HCT116 (cell line): ENCODE measurements around the gene DBN1. TPM values are rescaled to one million over a fixed set of nuclear protein-coding genes. Genes with fewer than 3 reads are reported as not detected.

Experiments used
- ATAC-seq: fragments of 200-7000 bp; cut with Tn5 transposase; 2 replicates; pipeline ENCODE4 v1.9.1; 2020; ENCODE audit warnings: mild to moderate bottlenecking, moderate library complexity
- BruUV-seq: library from RNA; stranded (reverse); fragments of 400-500 nt; replicated peaks from 2 replicates; lab custom pipeline; 2021; lab: Mats Ljungman, UMichigan
- CTCF ChIA-PET: fragments of 300-600 bp; sonication (Branson Sonifier 250); formaldehyde crosslinking; loops from one replicate; lab custom pipeline; 2021; ENCODE audit warnings: antibody characterized with exemption; lab: Charles Lee
- POLR2A ChIA-PET: fragments of 300-600, 350-600 bp; sonication (Branson Sonifier 250); formaldehyde crosslinking; loops from one replicate; lab custom pipeline; 2021; ENCODE audit warnings: antibody characterized with exemption; lab: Charles Lee
- RAD21 ChIA-PET, 2 experiments: fragments of 300-600 bp; sonication (Branson Sonifier 250); formaldehyde crosslinking; loops; one replicate each; lab custom pipeline; 2023; ENCODE audit warnings: low total read pairs in 2 of 2; ENCODE audit not compliant: uncharacterized antibody in 2 of 2, unreplicated experiment in 2 of 2, low non-redundant PET in 1 of 2; lab: Charles Lee
- DNase-seq: peaks from one replicate; pipeline ENCODE4 v3.0.0-alpha.2; 2010; ENCODE audit warnings: low read depth, low spot score
- H2AFZ ChIP-seq: fragments of 200-600 bp; shearing (Covaris generic), sonication (generic); 2 replicates; pipeline ENCODE4 v1.6.1; 2017; ENCODE audit warnings: low read depth, mixed run types, mixed read lengths, antibody characterized with exemption, low read length; ENCODE audit not compliant: poor library complexity, severe bottlenecking
- H3K27ac ChIP-seq: 2 replicates; pipeline ENCODE4 v1.5.1; 2012; ENCODE audit warnings: low read depth, low read length
- H3K27me3 ChIP-seq: fragments of 200-600 bp; sonication (generic); 2 replicates; pipeline ENCODE4 v1.6.1; 2016; ENCODE audit warnings: mixed run types, low read length, mixed read lengths; ENCODE audit not compliant: insufficient read depth
- H3K36me3 ChIP-seq, 2 experiments: fragments of 200-500 bp in 1 of 2; fragments of 200-600 bp in 1 of 2; sonication (Bioruptor generic) in 1 of 2; sonication (generic) in 1 of 2; 2 replicates each; pipeline versions ENCODE4 v1.5.1 to v1.6.1; 2014 to 2016; ENCODE audit warnings: low read length in 2 of 2, inconsistent platforms in 1 of 2, mixed read lengths in 1 of 2, mixed run types in 1 of 2; ENCODE audit not compliant: insufficient read depth in 2 of 2, control insufficient read depth in 1 of 2
- H3K4me1 ChIP-seq, 2 experiments: fragments of 200-600 bp in 1 of 2; sonication (generic) in 1 of 2; 2 replicates each; pipeline versions ENCODE4 v1.5.1 to v1.6.1; 2012 to 2017; ENCODE audit warnings: low read length in 2 of 2, inconsistent platforms in 1 of 2, mild to moderate bottlenecking in 1 of 2, mixed read lengths in 1 of 2, mixed run types in 1 of 2, moderate library complexity in 1 of 2; ENCODE audit not compliant: insufficient read depth in 2 of 2, control insufficient read depth in 1 of 2
- H3K4me2 ChIP-seq: fragments of 200-600 bp; sonication (generic); 2 replicates; pipeline ENCODE4 v1.6.1; 2017; ENCODE audit warnings: mixed run types, low read length, mixed read lengths
- H3K4me3 ChIP-seq, 2 experiments: fragments of 200-600 bp in 1 of 2; sonication (generic) in 1 of 2; replicated peaks in 1 of 2; 2 replicates each; pipeline ENCODE4 v1.5.1; 2011 to 2016; ENCODE audit warnings: low read length in 2 of 2, control low read depth in 1 of 2, low read depth in 1 of 2, mild to moderate bottlenecking in 1 of 2, mixed read lengths in 1 of 2, mixed run types in 1 of 2
- H3K79me2 ChIP-seq: fragments of 200-600 bp; sonication (generic); 2 replicates; pipeline ENCODE4 v1.6.1; 2017; ENCODE audit warnings: mild to moderate bottlenecking, mixed run types, low read length, moderate library complexity, mixed read lengths; ENCODE audit not compliant: insufficient read depth
- H3K9ac ChIP-seq: fragments of 200-600 bp; sonication (generic); 2 replicates; pipeline ENCODE4 v1.6.1; 2016; ENCODE audit warnings: low read length, mixed read lengths
- H3K9me2 ChIP-seq: fragments of 200-600 bp; sonication (generic), shearing (Covaris generic); 2 replicates; pipeline ENCODE4 v1.6.1; 2017; ENCODE audit warnings: mixed run types, mild to moderate bottlenecking, moderate library complexity; ENCODE audit not compliant: insufficient read depth
- H3K9me3 ChIP-seq, 2 experiments: fragments of 200-500 bp in 1 of 2; fragments of 200-600 bp in 1 of 2; sonication (Bioruptor generic) in 1 of 2; sonication (generic) in 1 of 2; 2 replicates each; pipeline ENCODE4 v1.6.1; 2014 to 2017; ENCODE audit warnings: low read length in 2 of 2, mixed read lengths in 2 of 2, inconsistent platforms in 1 of 2, low read depth in 1 of 2, mild to moderate bottlenecking in 1 of 2, mixed run types in 1 of 2, moderate library complexity in 1 of 2; ENCODE audit not compliant: control insufficient read depth in 1 of 2, insufficient read depth in 1 of 2
- H4K20me1 ChIP-seq: fragments of 200-600 bp; sonication (generic), shearing (Covaris generic); 2 replicates; pipeline ENCODE4 v1.6.1; 2017; ENCODE audit warnings: mixed run types, mild to moderate bottlenecking, moderate library complexity; ENCODE audit not compliant: insufficient read depth
- CBX3 ChIP-seq: IDR thresholded peaks from 2 replicates; pipeline ENCODE4 v1.6.1; 2012; ENCODE audit warnings: low read depth
- CEBPB ChIP-seq: IDR thresholded peaks from 2 replicates; pipeline ENCODE4 v1.6.1; 2012; ENCODE audit warnings: low read depth
- EGR1 ChIP-seq: IDR thresholded peaks from 2 replicates; pipeline ENCODE4 v1.6.1; 2012; ENCODE audit warnings: low read depth
- FOSL1 ChIP-seq: IDR thresholded peaks from 2 replicates; pipeline ENCODE4 v1.6.1; 2012; ENCODE audit warnings: low read depth
- JUND ChIP-seq: IDR thresholded peaks from 2 replicates; pipeline ENCODE4 v1.6.1; 2012
- POLR2A ChIP-seq: IDR thresholded peaks from 2 replicates; pipeline ENCODE4 v1.7.0; 2011; ENCODE audit warnings: borderline replicate concordance; ENCODE audit not compliant: insufficient read depth, insufficient read length; ENCODE audit errors: extremely low read depth
- POLR2AphosphoS5 ChIP-seq: IDR thresholded peaks from 2 replicates; pipeline ENCODE4 v1.6.1; 2011; ENCODE audit warnings: mild to moderate bottlenecking, low read depth, low read length, moderate library complexity
- RAD21 ChIP-seq: IDR thresholded peaks from 2 replicates; pipeline ENCODE4 v1.6.1; 2012; ENCODE audit warnings: low read depth, mild to moderate bottlenecking
- YY1 ChIP-seq: IDR thresholded peaks from 2 replicates; pipeline ENCODE4 v1.6.1; 2011; ENCODE audit warnings: low read length, low read depth, moderate library complexity, mild to moderate bottlenecking; ENCODE audit not compliant: insufficient replicate concordance; ENCODE audit errors: extremely low read depth
- ZNF274 ChIP-seq: fragments of 200-500 bp; sonication (Bioruptor generic); IDR thresholded peaks from 2 replicates; pipeline ENCODE4 v1.6.1; 2014; ENCODE audit warnings: mild to moderate bottlenecking, low read depth, low read length, inconsistent platforms
- intact Hi-C: fragments of 100-400 bp; cut with micrococcal nuclease; formaldehyde crosslinking; loops from 2 replicates; pipeline ENCODE4 v1.10.0; 2022
- total RNA-seq: library from RNA; stranded (reverse); gene quantifications from one replicate; pipeline ENCODE4 v1.2.1, GENCODE V29; 2021; ENCODE audit not compliant: unreplicated experiment
- TF ChIP-seq, protein P1 (sequence below): IDR thresholded peaks from 2 replicates; pipeline ENCODE4 v1.6.1; 2012; ENCODE audit warnings: low read depth
- TF ChIP-seq, protein P2 (sequence below), 3 experiments: fragments of 200-600 bp in 1 of 3; sonication (generic) in 1 of 3; IDR thresholded peaks in 2 of 3; conservative IDR thresholded peaks in 1 of 3; 2 replicates each; pipeline ENCODE4 v1.5.1; 2012 to 2017; ENCODE audit warnings: low read depth in 2 of 3, low read length in 2 of 3, antibody characterized with exemption in 1 of 3, borderline replicate concordance in 1 of 3, control low read depth in 1 of 3, mild to moderate bottlenecking in 1 of 3, mixed read lengths in 1 of 3, mixed run types in 1 of 3, moderate library complexity in 1 of 3; ENCODE audit not compliant: insufficient read depth in 1 of 3
- TF ChIP-seq, protein P3 (sequence below): IDR thresholded peaks from 2 replicates; pipeline ENCODE4 v1.6.1; 2012
- TF ChIP-seq, protein P4 (sequence below): IDR thresholded peaks from 2 replicates; pipeline ENCODE4 v1.6.1; 2011; ENCODE audit warnings: mild to moderate bottlenecking, low read length, moderate library complexity; ENCODE audit not compliant: insufficient replicate concordance; ENCODE audit errors: extremely low read depth

The DBN1 gene
- total RNA-seq, 1 experiment from 2014 or later: 144 TPM

DNA sequence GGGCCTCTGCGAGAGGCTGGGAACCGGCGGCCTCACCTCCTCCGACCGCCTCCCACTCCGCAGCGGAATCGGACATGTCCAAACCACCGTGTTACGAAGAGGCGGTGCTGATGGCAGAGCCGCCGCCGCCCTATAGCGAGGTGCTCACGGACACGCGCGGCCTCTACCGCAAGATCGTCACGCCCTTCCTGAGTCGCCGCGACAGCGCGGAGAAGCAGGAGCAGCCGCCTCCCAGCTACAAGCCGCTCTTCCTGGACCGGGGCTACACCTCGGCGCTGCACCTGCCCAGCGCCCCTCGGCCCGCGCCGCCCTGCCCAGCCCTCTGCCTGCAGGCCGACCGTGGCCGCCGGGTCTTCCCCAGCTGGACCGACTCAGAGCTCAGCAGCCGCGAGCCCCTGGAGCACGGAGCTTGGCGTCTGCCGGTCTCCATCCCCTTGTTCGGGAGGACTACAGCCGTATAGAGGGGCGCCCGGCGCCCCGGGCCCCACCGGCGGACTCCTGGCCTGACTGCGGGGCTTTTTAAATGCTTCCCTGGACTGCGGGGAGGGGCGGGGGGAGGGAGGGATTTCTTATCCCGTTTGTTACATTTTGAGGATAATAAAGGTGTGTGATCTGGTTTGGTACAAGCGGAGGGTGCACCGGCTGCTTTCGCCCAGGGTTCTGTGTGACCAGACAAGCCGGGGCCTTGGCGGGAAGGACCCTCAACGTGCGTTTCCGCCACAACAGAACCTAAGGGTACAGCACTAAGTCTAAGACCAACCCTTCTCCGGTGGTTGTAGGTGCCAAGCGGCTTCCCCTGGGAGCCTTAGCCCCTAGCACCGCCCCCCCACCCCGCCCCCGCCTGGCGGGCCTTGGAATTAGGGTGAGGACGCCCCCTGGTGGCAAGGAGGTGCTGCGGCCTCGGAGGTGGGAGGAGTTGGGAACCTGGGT, 17.5 kb downstream of the DBN1 start:
- CTCF ChIA-PET: interaction anchor here (0.6 to 6.8 kb wide), 21 partner anchors 10 to 342 kb away, joined by 3 to 85 read pairs (median 6); partner anchors contain the start of genes GRK6, LMAN2, PDLIM7 and PFN3
- no peak overlapping the region for H2AFZ ChIP-seq
- POLR2A ChIA-PET: interaction anchor here (0.6 to 2.3 kb wide), 7 partner anchors 9 to 104 kb away, joined by 3 to 7 read pairs (median 4); partner anchors contain the start of genes LMAN2, PDLIM7 and PRR7

More for the DNA sequence above, 17.5 kb downstream of the DBN1 start:
- no peaks in the 10 kb centered on the region for H3K9me3 ChIP-seq
- peaks cover 18 to 53% of the 10 kb centered on the region in 2 experiments; a peak in 3 of 4 replicates for H3K4me1 ChIP-seq
- intact Hi-C loops: loop anchor here (1.0 to 2.0 kb wide), 3 partner anchors 52 to 341 kb away; no protein-coding TSS in a partner anchor
- TF ChIP-seq RAD21: no peak
- TF ChIP-seq, protein P1, sequence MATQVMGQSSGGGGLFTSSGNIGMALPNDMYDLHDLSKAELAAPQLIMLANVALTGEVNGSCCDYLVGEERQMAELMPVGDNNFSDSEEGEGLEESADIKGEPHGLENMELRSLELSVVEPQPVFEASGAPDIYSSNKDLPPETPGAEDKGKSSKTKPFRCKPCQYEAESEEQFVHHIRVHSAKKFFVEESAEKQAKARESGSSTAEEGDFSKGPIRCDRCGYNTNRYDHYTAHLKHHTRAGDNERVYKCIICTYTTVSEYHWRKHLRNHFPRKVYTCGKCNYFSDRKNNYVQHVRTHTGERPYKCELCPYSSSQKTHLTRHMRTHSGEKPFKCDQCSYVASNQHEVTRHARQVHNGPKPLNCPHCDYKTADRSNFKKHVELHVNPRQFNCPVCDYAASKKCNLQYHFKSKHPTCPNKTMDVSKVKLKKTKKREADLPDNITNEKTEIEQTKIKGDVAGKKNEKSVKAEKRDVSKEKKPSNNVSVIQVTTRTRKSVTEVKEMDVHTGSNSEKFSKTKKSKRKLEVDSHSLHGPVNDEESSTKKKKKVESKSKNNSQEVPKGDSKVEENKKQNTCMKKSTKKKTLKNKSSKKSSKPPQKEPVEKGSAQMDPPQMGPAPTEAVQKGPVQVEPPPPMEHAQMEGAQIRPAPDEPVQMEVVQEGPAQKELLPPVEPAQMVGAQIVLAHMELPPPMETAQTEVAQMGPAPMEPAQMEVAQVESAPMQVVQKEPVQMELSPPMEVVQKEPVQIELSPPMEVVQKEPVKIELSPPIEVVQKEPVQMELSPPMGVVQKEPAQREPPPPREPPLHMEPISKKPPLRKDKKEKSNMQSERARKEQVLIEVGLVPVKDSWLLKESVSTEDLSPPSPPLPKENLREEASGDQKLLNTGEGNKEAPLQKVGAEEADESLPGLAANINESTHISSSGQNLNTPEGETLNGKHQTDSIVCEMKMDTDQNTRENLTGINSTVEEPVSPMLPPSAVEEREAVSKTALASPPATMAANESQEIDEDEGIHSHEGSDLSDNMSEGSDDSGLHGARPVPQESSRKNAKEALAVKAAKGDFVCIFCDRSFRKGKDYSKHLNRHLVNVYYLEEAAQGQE: no peak
- no peak for TF ChIP-seq EGR1
- no peak for TF ChIP-seq CEBPB
- TF ChIP-seq, protein P2, sequence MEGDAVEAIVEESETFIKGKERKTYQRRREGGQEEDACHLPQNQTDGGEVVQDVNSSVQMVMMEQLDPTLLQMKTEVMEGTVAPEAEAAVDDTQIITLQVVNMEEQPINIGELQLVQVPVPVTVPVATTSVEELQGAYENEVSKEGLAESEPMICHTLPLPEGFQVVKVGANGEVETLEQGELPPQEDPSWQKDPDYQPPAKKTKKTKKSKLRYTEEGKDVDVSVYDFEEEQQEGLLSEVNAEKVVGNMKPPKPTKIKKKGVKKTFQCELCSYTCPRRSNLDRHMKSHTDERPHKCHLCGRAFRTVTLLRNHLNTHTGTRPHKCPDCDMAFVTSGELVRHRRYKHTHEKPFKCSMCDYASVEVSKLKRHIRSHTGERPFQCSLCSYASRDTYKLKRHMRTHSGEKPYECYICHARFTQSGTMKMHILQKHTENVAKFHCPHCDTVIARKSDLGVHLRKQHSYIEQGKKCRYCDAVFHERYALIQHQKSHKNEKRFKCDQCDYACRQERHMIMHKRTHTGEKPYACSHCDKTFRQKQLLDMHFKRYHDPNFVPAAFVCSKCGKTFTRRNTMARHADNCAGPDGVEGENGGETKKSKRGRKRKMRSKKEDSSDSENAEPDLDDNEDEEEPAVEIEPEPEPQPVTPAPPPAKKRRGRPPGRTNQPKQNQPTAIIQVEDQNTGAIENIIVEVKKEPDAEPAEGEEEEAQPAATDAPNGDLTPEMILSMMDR (IDR thresholded peaks at IDR 0.05 in 2 of 3, conservative IDR thresholded peaks at IDR 0.05 in 1 of 3; ENCODE audit: borderline replicate concordance in 1 of 3, insufficient read depth in 1 of 3, low read depth in 2 of 3, low read length in 2 of 3): peak in 2 of 3 experiments; percentile 87 to 94; a peak in 4 of 6 replicates
- peak; percentile 72 for TF ChIP-seq YY1
- peak; percentile 50 for TF ChIP-seq POLR2AphosphoS5
- TF ChIP-seq, protein P3, sequence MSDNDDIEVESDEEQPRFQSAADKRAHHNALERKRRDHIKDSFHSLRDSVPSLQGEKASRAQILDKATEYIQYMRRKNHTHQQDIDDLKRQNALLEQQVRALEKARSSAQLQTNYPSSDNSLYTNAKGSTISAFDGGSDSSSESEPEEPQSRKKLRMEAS: no peak
- TF ChIP-seq, protein P4, sequence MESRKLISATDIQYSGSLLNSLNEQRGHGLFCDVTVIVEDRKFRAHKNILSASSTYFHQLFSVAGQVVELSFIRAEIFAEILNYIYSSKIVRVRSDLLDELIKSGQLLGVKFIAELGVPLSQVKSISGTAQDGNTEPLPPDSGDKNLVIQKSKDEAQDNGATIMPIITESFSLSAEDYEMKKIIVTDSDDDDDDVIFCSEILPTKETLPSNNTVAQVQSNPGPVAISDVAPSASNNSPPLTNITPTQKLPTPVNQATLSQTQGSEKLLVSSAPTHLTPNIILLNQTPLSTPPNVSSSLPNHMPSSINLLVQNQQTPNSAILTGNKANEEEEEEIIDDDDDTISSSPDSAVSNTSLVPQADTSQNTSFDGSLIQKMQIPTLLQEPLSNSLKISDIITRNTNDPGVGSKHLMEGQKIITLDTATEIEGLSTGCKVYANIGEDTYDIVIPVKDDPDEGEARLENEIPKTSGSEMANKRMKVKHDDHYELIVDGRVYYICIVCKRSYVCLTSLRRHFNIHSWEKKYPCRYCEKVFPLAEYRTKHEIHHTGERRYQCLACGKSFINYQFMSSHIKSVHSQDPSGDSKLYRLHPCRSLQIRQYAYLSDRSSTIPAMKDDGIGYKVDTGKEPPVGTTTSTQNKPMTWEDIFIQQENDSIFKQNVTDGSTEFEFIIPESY: no peak
- no peak for TF ChIP-seq FOSL1
- TF ChIP-seq POLR2A: peak; percentile 23
- TF ChIP-seq JUND: no peak
- no peak for TF ChIP-seq CBX3
- no peak for TF ChIP-seq ZNF274
- RAD21 ChIA-PET: interaction anchor here (0.7 to 0.9 kb wide), 3 partner anchors 30 to 149 kb away, joined by 3 to 4 read pairs (median 3); partner anchors contain the start of gene GRK6 (in 1 of the 2)
- no peaks in the 10 kb centered on the region for H3K9me2 ChIP-seq
- H3K4me3 ChIP-seq: peak overlapping the region; percentile 68 to 76
- peak overlapping the region; percentile 96 for H3K4me2 ChIP-seq
- peaks cover 0 to 11% of the 10 kb centered on the region in 2 experiments; a peak in 1 of 4 replicates for H3K36me3 ChIP-seq
- H4K20me1 ChIP-seq: no peaks in the 10 kb centered on the region
- peak; percentile 43 for ATAC-seq
- H3K27me3 ChIP-seq: no peaks in the 10 kb centered on the region
- peak overlapping the region; percentile 96 for H3K27ac ChIP-seq
- BruUV-seq: TSS peak; percentile 69
- peak overlapping the region; percentile 92 for H3K9ac ChIP-seq
- H3K79me2 ChIP-seq: peaks cover 9% of the 10 kb centered on the region
- peak; percentile 84 for DNase-seq
